ENCODE measurements around the gene GPR68.

DNA sequence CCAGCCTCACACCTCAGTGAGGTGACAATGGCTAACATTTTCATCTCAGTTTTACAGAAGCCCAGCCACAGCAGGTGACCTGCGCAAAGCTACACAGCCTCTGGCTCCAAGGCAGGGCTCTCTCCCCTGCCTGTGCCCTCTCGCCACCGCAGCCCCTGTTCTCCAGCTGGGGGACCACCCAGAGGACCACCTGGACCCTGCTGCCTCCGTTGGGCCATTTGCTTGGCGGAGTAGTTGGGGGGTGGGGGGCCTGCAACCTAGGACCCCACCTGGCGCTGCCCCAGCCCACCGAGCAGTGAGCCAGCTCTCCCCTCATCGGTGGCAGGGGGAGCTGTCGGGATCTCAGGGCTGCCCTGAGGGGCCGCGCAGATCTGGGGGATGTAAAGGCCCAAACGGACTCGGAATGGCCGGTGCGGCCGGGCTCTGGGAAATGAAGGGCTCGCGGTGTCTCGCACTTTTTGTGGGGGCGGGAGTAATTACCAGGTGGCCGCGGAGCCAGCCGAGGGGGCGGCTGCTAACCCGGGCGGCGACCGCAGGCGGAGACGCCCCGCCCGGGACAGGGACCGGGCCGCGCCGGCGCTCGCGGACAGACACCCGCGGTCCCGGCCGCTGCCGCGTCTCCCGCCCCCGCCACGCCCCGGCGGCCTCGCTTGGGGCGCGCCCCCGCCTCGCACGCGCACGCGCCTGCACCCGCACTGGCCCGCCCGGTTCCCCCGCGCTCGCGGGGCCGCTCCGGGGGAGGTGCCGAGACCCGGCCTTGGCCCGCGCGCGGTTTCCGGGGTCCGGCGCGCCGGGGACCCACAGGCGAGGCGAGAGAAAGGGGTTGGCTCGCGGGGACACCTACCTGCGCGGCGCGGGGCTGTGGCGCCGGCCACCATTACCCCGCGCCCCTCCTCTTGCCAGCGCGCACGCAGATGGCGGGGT is 8.6 kb upstream of the GPR68 start:
- no peak for TF ChIP-seq EZH2phosphoT487 (IDR thresholded peaks at IDR 0.05; ENCODE audit: borderline replicate concordance, low read length)
- TF ChIP-seq, protein P1, sequence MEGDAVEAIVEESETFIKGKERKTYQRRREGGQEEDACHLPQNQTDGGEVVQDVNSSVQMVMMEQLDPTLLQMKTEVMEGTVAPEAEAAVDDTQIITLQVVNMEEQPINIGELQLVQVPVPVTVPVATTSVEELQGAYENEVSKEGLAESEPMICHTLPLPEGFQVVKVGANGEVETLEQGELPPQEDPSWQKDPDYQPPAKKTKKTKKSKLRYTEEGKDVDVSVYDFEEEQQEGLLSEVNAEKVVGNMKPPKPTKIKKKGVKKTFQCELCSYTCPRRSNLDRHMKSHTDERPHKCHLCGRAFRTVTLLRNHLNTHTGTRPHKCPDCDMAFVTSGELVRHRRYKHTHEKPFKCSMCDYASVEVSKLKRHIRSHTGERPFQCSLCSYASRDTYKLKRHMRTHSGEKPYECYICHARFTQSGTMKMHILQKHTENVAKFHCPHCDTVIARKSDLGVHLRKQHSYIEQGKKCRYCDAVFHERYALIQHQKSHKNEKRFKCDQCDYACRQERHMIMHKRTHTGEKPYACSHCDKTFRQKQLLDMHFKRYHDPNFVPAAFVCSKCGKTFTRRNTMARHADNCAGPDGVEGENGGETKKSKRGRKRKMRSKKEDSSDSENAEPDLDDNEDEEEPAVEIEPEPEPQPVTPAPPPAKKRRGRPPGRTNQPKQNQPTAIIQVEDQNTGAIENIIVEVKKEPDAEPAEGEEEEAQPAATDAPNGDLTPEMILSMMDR (IDR thresholded peaks at IDR 0.05; ENCODE audit: low read depth, low read length, poor library complexity, severe bottlenecking) = no peak
